Measurements from ENCODE around the gene SLC8A1.

GRCh38 chr2:40097691-40098385 lies 354.1 kb downstream of the SLC8A1 start:
- TF ChIP-seq CREB5 (CRISPR knock-in tag; IDR thresholded peaks at IDR 0.05; ENCODE audit: low read depth), result no peak
- no peak for TF ChIP-seq CSDC2 (CRISPR knock-in tag; IDR thresholded peaks at IDR 0.05)
- no peak for TF ChIP-seq ZFP30 (CRISPR knock-in tag; IDR thresholded peaks at IDR 0.05)
- TF ChIP-seq BACH2 (CRISPR knock-in tag; IDR thresholded peaks at IDR 0.05; ENCODE audit: borderline replicate concordance), result no peak
- TF ChIP-seq OSR1 (CRISPR knock-in tag; IDR thresholded peaks at IDR 0.05), result no peak
- no peak for TF ChIP-seq ARNTL (CRISPR knock-in tag; IDR thresholded peaks at IDR 0.05; ENCODE audit: borderline replicate concordance, low read depth)
- no peak for TF ChIP-seq GLIS3 (CRISPR knock-in tag; IDR thresholded peaks at IDR 0.05)
- TF ChIP-seq ZNF8 (CRISPR knock-in tag; IDR thresholded peaks at IDR 0.05), result no peak
- no peak for TF ChIP-seq SNAI2 (CRISPR knock-in tag; IDR thresholded peaks at IDR 0.05)
- no peak for TF ChIP-seq TOX (CRISPR knock-in tag; IDR thresholded peaks at IDR 0.05; ENCODE audit: borderline replicate concordance)
- TF ChIP-seq TCF4 (CRISPR knock-in tag; IDR thresholded peaks at IDR 0.05; ENCODE audit: borderline replicate concordance), result no peak

Measured in SK-N-SH treated with all-trans-retinoic acid at 6 μM for 48 hours (cell line).